PFSK-1 (cell line): ENCODE data around the gene SHANK2.

Source experiments
- POLR2AphosphoS5 ChIP-seq: IDR thresholded peaks from 2 replicates; pipeline ENCODE4 v1.6.1; 2012; ENCODE audit warnings: low read depth, mild to moderate bottlenecking, control low read depth, low read length, moderate library complexity
- REST ChIP-seq, 2 experiments: IDR thresholded peaks; 2 replicates each; pipeline versions ENCODE4 v1.6.1 to v1.8.0; 2011 to 2012; ENCODE audit warnings: low read depth in 2 of 2, low read length in 2 of 2, control low read depth in 1 of 2, inconsistent platforms in 1 of 2, mild to moderate bottlenecking in 1 of 2, moderate library complexity in 1 of 2; ENCODE audit not compliant: insufficient read depth in 1 of 2
- TAF1 ChIP-seq: IDR thresholded peaks from 2 replicates; pipeline ENCODE4 v1.6.1; 2012; ENCODE audit warnings: low read length, control low read depth, borderline replicate concordance; ENCODE audit not compliant: insufficient read depth

- no peak for TF ChIP-seq POLR2AphosphoS5
- no peak for TF ChIP-seq TAF1
- TF ChIP-seq REST (IDR thresholded peaks at IDR 0.05; ENCODE audit: insufficient read depth in 1 of 2, low read depth in 2 of 2, low read length in 2 of 2): no peak
These were observed at the start of gene SHANK2 for GRCh38 chr11:71252269-71252769.
